Epithelial cell of proximal tubule (primary cell): ENCODE results near the gene NAT9. TPM values are rescaled to one million over a fixed set of nuclear protein-coding genes. Genes with fewer than 3 reads are reported as not detected.

Source experiments
- DNase-seq: peaks from one replicate; pipeline ENCODE4 v3.0.0-alpha.2; 2011; ENCODE audit warnings: low read depth
- H3K4me3 ChIP-seq: 2 replicates; pipeline ENCODE4 v1.5.1; 2011; ENCODE audit warnings: low read depth, mild to moderate bottlenecking, low read length
- CTCF ChIP-seq: conservative IDR thresholded peaks from 2 replicates; pipeline ENCODE4 v1.5.1; 2012; ENCODE audit warnings: low read depth, mild to moderate bottlenecking, low read length
- total RNA-seq: library from RNA; depleted of rRNA; stranded (reverse); fragments of >200 nt; gene quantifications from 2 replicates; pipeline ENCODE4 v1.2.3, GENCODE V29; 2015

NAT9 gene
- total RNA-seq, 1 donor from 2014 or later: 24.5 TPM

DNA sequence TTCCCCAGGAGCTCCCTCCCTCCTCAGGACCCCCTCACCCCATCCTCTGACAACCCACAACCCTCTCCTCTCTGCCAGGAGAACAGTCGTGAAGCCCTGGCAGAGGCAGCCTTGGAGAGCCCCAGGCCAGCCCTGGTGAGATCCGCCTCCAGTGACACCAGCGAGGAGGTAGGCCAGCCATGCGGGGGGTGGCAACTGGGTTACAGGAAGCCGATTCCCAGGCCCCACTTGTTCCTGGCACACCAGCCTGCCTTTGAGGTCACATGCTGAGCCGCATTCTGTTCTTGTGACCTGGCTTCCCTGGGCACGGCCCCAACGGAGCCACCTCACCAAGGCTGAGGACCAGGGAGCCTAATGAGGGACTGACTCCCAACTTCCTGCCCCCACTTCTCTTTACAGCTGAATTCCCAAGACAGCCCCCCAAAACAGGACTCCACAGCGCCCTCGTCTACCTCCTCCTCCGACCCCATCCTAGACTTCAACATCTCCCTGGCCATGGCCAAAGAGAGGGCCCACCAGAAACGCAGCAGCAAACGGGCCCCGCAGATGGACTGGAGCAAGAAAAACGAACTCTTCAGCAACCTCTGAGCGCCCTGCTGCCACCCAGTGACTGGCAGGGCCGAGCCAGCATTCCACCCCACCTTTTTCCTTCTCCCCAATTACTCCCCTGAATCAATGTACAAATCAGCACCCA is 7.9 kb downstream of the NAT9 start:
- no peak overlapping the region for H3K4me3 ChIP-seq
- TF ChIP-seq CTCF: no peak
- no peak for DNase-seq

DNA sequence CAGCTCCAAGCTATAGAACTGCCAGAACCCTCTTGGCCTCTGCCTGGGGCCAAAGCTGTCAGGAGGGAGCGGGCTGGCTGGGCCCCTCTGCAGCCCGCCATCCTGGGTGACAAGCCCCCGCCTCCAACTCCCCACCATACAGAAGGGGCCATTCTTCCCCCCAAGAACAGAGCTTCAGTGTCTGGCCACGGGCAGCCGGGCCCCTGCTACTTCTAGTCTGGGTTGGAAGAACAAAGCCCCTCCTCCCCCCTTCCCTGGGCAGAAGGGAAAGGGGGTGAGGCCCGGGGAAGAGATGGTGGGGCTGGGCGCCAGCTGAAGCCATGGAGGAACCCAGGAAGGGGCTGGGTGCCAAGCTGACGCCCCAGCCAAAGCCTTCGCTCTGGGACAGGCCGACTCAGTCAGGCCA is 9.0 kb downstream of the NAT9 start:
- no peak for TF ChIP-seq CTCF
- DNase-seq: no peak

DNA sequence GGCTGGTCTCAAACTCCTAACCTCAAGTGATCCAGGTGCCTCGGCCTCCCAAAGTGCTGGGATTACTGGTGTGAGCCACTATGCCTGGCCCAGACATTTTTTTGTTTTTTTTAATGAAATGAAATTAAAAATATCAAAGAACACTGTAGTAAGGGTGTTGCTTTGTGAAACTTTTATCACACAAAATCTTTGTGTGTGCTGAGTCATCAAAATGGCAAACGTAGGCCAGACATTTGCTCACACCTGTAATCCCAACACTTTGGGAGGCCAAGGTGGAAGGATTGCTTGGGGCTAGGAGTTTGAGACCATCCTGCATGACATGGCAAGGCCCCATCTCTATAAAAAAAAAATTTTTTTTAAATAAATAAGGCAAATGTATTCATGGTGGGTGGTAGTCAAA is 9.7 kb downstream of the NAT9 start:
- no peak for TF ChIP-seq CTCF
- no peak for DNase-seq
- H3K4me3 ChIP-seq: no peak overlapping the region

More for the DNA sequence above, 9.0 kb downstream of the NAT9 start:
- H3K4me3 ChIP-seq: no peak overlapping the region

DNA sequence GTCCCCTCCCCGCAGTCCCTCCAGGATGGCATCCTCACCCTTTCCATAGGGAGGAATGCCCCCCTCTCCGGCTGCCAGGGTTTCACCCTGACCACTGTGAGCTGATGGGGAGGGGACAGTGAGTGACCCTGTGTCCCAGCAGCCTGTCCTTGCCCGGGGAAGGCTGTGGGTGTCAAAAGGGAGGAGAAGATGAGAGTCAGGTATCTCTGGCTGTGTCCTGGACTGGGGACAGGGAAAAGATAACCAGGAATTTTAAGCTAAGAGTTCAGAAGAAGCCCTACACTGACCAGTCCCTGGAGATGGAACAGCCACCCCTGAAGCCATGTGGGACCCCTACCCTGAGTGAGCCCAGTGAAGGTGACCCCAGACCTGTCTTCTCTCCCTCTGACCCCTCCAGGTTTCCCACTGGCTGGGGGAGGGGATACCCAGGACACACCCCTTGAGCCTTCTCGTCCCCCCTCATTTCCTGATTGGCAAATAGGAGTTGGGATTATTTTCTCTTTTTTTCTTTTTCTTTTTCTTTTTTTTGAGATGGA is 11.3 kb downstream of the NAT9 start:
- TF ChIP-seq CTCF: no peak
- DNase-seq: no peak
- H3K4me3 ChIP-seq: no peak overlapping the region

DNA sequence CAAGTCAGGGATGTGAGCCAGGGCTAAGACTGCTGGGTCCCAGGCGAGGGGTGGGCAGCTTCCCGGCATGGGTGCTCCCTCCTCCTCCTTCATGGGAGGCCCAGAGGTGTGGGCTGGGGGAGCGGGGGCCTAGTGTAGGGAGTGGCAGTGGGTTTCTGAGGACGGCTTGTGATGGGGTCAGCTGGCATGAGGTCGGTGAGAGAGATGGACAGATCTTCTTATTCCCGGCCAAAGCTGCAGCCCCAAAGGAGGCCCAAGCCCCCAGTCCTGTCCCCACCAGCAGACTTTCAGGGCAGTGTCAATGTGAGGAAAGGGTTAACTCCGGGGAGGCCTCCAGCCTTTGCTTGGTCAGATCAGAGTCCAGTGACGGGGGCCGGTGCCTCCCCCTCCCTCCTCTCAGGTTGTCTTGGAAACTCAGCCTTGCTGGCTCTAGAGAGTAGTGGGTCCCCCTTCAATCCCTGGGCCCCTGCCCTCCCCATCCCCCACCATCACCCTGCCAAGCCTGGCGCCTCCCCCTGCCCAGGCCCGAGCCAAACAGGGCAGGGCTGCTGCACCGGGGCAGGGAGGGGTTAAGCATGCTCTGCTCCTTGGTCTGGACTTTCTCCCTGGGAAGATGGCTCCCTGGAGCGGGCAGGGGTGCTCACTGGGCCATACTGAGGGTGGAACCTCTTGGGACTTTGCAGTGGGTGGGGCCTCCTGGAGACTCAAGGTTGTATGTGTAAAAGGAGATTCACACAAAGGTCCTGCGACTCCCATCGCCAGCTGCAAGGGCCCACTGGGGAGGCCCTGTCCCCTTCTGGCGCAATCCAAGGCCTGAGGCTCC is 12.4 kb downstream of the NAT9 start:
- DNase-seq: no peak
- no peak overlapping the region for H3K4me3 ChIP-seq
- no peak for TF ChIP-seq CTCF

GRCh38 chr17:74761931-74762330 is 14.2 kb downstream of the NAT9 start:
- no peak overlapping the region for H3K4me3 ChIP-seq
- DNase-seq: no peak
- no peak for TF ChIP-seq CTCF
